ENCODE results near the gene PFDN6. TPM values are rescaled to one million over a fixed set of nuclear protein-coding genes. Genes with fewer than 3 reads are reported as not detected.

PFDN6 gene
- total and polyA plus RNA-seq, 9 of the 15 experiments (the other 6 are each of a cell fraction or from before 2014, with no cell fraction given), result 6.8 to 475 (median 216) TPM

GRCh38 chr6:33276864-33277662, 12.3 kb upstream of the PFDN6 start, which contains the start of gene B3GALT4 (continued):
- peak; percentile 97 for TF ChIP-seq GATAD2B (IDR thresholded peaks at IDR 0.05; ENCODE audit: borderline replicate concordance)
- TF ChIP-seq ZNF75A (CRISPR knock-in tag; IDR thresholded peaks at IDR 0.05), result no peak
- peak; percentile 99 for TF ChIP-seq ERF (CRISPR knock-in tag; IDR thresholded peaks at IDR 0.05)
- TF ChIP-seq TBL1XR1 (IDR thresholded peaks at IDR 0.05; ENCODE audit: low read length in 2 of 2), result peak; percentile 73 to 79; a peak in 3 of 4 replicates
- TF ChIP-seq CEBPZ (IDR thresholded peaks at IDR 0.05; ENCODE audit: borderline replicate concordance, low read depth, low read length), result no peak
- TF ChIP-seq SRSF9 (IDR thresholded peaks at IDR 0.05; ENCODE audit: borderline replicate concordance, low read depth, low read length), result no peak
- no peak for TF ChIP-seq ZNF280A (IDR thresholded peaks at IDR 0.05; ENCODE audit: low read depth, partially characterized antibody)
- TF ChIP-seq CCAR2 (IDR thresholded peaks at IDR 0.05; ENCODE audit: low read depth, low read length), result no peak
- no peak for TF ChIP-seq YBX1 (IDR thresholded peaks at IDR 0.05)
- TF ChIP-seq TEAD2 (tag; IDR thresholded peaks at IDR 0.05), result no peak
- TF ChIP-seq RFX5 (IDR thresholded peaks at IDR 0.05; ENCODE audit: low read depth, low read length), result no peak
- no peak for TF ChIP-seq ILK (tag; IDR thresholded peaks at IDR 0.05; ENCODE audit: borderline replicate concordance, low read depth)
- TF ChIP-seq POLR3A (IDR thresholded peaks at IDR 0.05; ENCODE audit: borderline replicate concordance, extremely low read depth, insufficient read depth, insufficient read length), result no peak
- TF ChIP-seq SOX6 (IDR thresholded peaks at IDR 0.05), result peak; percentile 73
- peak; percentile 81; the same call in 1 of the 2 replicates for TF ChIP-seq ZNF780A (CRISPR knock-in tag; IDR thresholded peaks at IDR 0.05)
- TF ChIP-seq TFAM (CRISPR knock-in tag; conservative IDR thresholded peaks at IDR 0.05), result no peak
- TF ChIP-seq AFF1 (IDR thresholded peaks at IDR 0.05; ENCODE audit: low read depth in 1 of 2, partially characterized antibody in 2 of 2), result no peak
- TF ChIP-seq MTA1 (IDR thresholded peaks at IDR 0.05; ENCODE audit: borderline replicate concordance), result no peak
- no peak for TF ChIP-seq LARP7 (IDR thresholded peaks at IDR 0.05)
- peak; percentile 33 for TF ChIP-seq U2AF1 (optimal IDR thresholded peaks at IDR 0.05; ENCODE audit: low read depth, low read length)

All from K562 (cell line).